Stimulated activated CD8-positive, alpha-beta memory T cell treated with anti-CD3 and anti-CD28 coated beads, Interleukin-15, amount 100 ng/mL, for 48 hours (primary cell): ENCODE measurements around the gene ECHDC1.
A peak's percentile ranks its signal among the peaks of the same experiment; 100 is the strongest.

Experiments used
- DNase-seq, 2 donors: peaks; one replicate each; pipeline ENCODE4 v3.0.0-alpha.2; 2020; ENCODE audit warnings: low read depth in 2 of 2

Gene ECHDC1

GRCh38 chr6:127289934-127290333 lies 53.5 kb downstream of the ECHDC1 start:
- DNase-seq: no peak

- DNase-seq: no peak
Measured at GRCh38 chr6:127288705-127289104, 54.7 kb downstream of the ECHDC1 start.

GRCh38 chr6:127282184-127282583 lies 61.2 kb downstream of the ECHDC1 start:
- no peak for DNase-seq

GRCh38 chr6:127279815-127280214 lies 63.6 kb downstream of the ECHDC1 start:
- no peak for DNase-seq

GRCh38 chr6:127277878-127278843 lies 65.2 kb downstream of the ECHDC1 start:
- DNase-seq: no peak

- no peak for DNase-seq
Measured at GRCh38 chr6:127276331-127276730, 67.1 kb downstream of the ECHDC1 start.

GRCh38 chr6:127273499-127273898 lies 69.9 kb downstream of the ECHDC1 start:
- no peak for DNase-seq

- no peak for DNase-seq
Measured at GRCh38 chr6:127272576-127272975, 70.8 kb downstream of the ECHDC1 start.

GRCh38 chr6:127267646-127268625 lies 75.5 kb downstream of the ECHDC1 start:
- DNase-seq: no peak

GRCh38 chr6:127266892-127267645 lies 76.3 kb downstream of the ECHDC1 start:
- peak; percentile 40 to 51 for DNase-seq

GRCh38 chr6:127266178-127266891 lies 77.1 kb downstream of the ECHDC1 start, which contains the start of gene RNF146:
Gene RNF146, plus strand, starts transcription at chr6:127266864. Its CDS starts 13,475 bp downstream, at chr6:127280339.
- peak; percentile 56 to 60 for DNase-seq

- DNase-seq: no peak
Measured at GRCh38 chr6:127263481-127263880, 79.9 kb downstream of the ECHDC1 start.

- DNase-seq: no peak
Measured at GRCh38 chr6:127262896-127263295, 80.5 kb downstream of the ECHDC1 start.

GRCh38 chr6:127255286-127255685 lies 88.1 kb downstream of the ECHDC1 start:
- DNase-seq: no peak

- DNase-seq: no peak
Measured at GRCh38 chr6:127249621-127250020, 93.8 kb downstream of the ECHDC1 start.

GRCh38 chr6:127247114-127248096 lies 96.0 kb downstream of the ECHDC1 start:
- DNase-seq: no peak

GRCh38 chr6:127243501-127243900 lies 99.9 kb downstream of the ECHDC1 start:
- no peak for DNase-seq
